Measurements from ENCODE around the gene ZKSCAN1.

DNA sequence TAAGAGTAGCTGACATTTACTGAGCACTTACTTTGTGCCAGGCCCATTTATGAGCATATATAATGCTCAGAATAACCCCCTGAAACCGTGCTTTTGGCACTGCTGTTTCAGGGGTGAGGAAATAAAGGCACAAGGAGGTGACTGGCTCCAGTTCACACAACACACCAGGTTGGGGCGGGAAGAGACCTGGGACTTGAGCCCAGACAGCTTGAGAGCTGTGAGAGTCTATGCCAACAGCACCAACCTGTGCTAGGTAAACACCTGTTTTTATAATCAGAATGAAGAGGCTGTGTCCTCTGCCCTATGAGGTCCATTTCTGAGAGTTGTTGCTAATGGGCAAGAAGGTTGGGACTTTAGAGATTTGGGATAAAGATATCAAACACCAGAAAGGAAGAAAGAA is 30.8 kb upstream of the ZKSCAN1 start:
- TF ChIP-seq POLR2A (IDR thresholded peaks at IDR 0.05; ENCODE audit: extremely low read depth, insufficient read length) (no peak), MYC (IDR thresholded peaks at IDR 0.05; ENCODE audit: low read depth, low read length) (no peak)
- TF ChIP-seq, protein P1, sequence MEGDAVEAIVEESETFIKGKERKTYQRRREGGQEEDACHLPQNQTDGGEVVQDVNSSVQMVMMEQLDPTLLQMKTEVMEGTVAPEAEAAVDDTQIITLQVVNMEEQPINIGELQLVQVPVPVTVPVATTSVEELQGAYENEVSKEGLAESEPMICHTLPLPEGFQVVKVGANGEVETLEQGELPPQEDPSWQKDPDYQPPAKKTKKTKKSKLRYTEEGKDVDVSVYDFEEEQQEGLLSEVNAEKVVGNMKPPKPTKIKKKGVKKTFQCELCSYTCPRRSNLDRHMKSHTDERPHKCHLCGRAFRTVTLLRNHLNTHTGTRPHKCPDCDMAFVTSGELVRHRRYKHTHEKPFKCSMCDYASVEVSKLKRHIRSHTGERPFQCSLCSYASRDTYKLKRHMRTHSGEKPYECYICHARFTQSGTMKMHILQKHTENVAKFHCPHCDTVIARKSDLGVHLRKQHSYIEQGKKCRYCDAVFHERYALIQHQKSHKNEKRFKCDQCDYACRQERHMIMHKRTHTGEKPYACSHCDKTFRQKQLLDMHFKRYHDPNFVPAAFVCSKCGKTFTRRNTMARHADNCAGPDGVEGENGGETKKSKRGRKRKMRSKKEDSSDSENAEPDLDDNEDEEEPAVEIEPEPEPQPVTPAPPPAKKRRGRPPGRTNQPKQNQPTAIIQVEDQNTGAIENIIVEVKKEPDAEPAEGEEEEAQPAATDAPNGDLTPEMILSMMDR (IDR thresholded peaks at IDR 0.05; ENCODE audit: low read depth, low read length): no peak

Data from NB4 (cell line).